OCI-LY3 (cell line): Measurements from ENCODE around the gene UBE2D1.

Experiments used
- CTCF ChIP-seq: fragments of 200-600, 300-600 bp; sonication (generic); IDR thresholded peaks from 2 replicates; pipeline ENCODE4 v1.5.1; 2014; ENCODE audit warnings: antibody characterized with exemption, low read length, low read depth
- EZH2phosphoT487 ChIP-seq: fragments of 200-600 bp; shearing (Covaris generic); IDR thresholded peaks from 2 replicates; pipeline ENCODE4 v1.6.1; 2018; ENCODE audit warnings: antibody characterized with exemption, mixed run types, low read depth

GRCh38 chr10:58326967-58327381 lies 7.8 kb upstream of the UBE2D1 start:
- TF ChIP-seq CTCF (no peak), EZH2phosphoT487 (no peak)
